HCT116 (cell line): ENCODE results near the gene TRDMT1. TPM values are rescaled to one million over a fixed set of nuclear protein-coding genes. Genes with fewer than 3 reads are reported as not detected.

Source experiments
- ATAC-seq: fragments of 200-7000 bp; cut with Tn5 transposase; 2 replicates; pipeline ENCODE4 v1.9.1; 2020; ENCODE audit warnings: mild to moderate bottlenecking, moderate library complexity
- BruUV-seq: library from RNA; stranded (reverse); fragments of 400-500 nt; replicated peaks from 2 replicates; lab custom pipeline; 2021; lab: Mats Ljungman, UMichigan
- CTCF ChIA-PET: fragments of 300-600 bp; sonication (Branson Sonifier 250); formaldehyde crosslinking; loops from one replicate; lab custom pipeline; 2021; ENCODE audit warnings: antibody characterized with exemption; lab: Charles Lee
- POLR2A ChIA-PET: fragments of 300-600, 350-600 bp; sonication (Branson Sonifier 250); formaldehyde crosslinking; loops from one replicate; lab custom pipeline; 2021; ENCODE audit warnings: antibody characterized with exemption; lab: Charles Lee
- RAD21 ChIA-PET, 2 experiments: fragments of 300-600 bp; sonication (Branson Sonifier 250); formaldehyde crosslinking; loops; one replicate each; lab custom pipeline; 2023; ENCODE audit warnings: low total read pairs in 2 of 2; ENCODE audit not compliant: uncharacterized antibody in 2 of 2, unreplicated experiment in 2 of 2, low non-redundant PET in 1 of 2; lab: Charles Lee
- DNase-seq: peaks from one replicate; pipeline ENCODE4 v3.0.0-alpha.2; 2010; ENCODE audit warnings: low read depth, low spot score
- H2AFZ ChIP-seq: fragments of 200-600 bp; shearing (Covaris generic), sonication (generic); 2 replicates; pipeline ENCODE4 v1.6.1; 2017; ENCODE audit warnings: low read depth, mixed run types, mixed read lengths, antibody characterized with exemption, low read length; ENCODE audit not compliant: poor library complexity, severe bottlenecking
- H3K27ac ChIP-seq: 2 replicates; pipeline ENCODE4 v1.5.1; 2012; ENCODE audit warnings: low read depth, low read length
- H3K27me3 ChIP-seq: fragments of 200-600 bp; sonication (generic); 2 replicates; pipeline ENCODE4 v1.6.1; 2016; ENCODE audit warnings: mixed run types, low read length, mixed read lengths; ENCODE audit not compliant: insufficient read depth
- H3K36me3 ChIP-seq, 2 experiments: fragments of 200-500 bp in 1 of 2; fragments of 200-600 bp in 1 of 2; sonication (Bioruptor generic) in 1 of 2; sonication (generic) in 1 of 2; 2 replicates each; pipeline versions ENCODE4 v1.5.1 to v1.6.1; 2014 to 2016; ENCODE audit warnings: low read length in 2 of 2, inconsistent platforms in 1 of 2, mixed read lengths in 1 of 2, mixed run types in 1 of 2; ENCODE audit not compliant: insufficient read depth in 2 of 2, control insufficient read depth in 1 of 2
- H3K4me1 ChIP-seq, 2 experiments: fragments of 200-600 bp in 1 of 2; sonication (generic) in 1 of 2; 2 replicates each; pipeline versions ENCODE4 v1.5.1 to v1.6.1; 2012 to 2017; ENCODE audit warnings: low read length in 2 of 2, inconsistent platforms in 1 of 2, mild to moderate bottlenecking in 1 of 2, mixed read lengths in 1 of 2, mixed run types in 1 of 2, moderate library complexity in 1 of 2; ENCODE audit not compliant: insufficient read depth in 2 of 2, control insufficient read depth in 1 of 2
- H3K4me2 ChIP-seq: fragments of 200-600 bp; sonication (generic); 2 replicates; pipeline ENCODE4 v1.6.1; 2017; ENCODE audit warnings: mixed run types, low read length, mixed read lengths
- H3K4me3 ChIP-seq, 2 experiments: fragments of 200-600 bp in 1 of 2; sonication (generic) in 1 of 2; replicated peaks in 1 of 2; 2 replicates each; pipeline ENCODE4 v1.5.1; 2011 to 2016; ENCODE audit warnings: low read length in 2 of 2, control low read depth in 1 of 2, low read depth in 1 of 2, mild to moderate bottlenecking in 1 of 2, mixed read lengths in 1 of 2, mixed run types in 1 of 2
- H3K79me2 ChIP-seq: fragments of 200-600 bp; sonication (generic); 2 replicates; pipeline ENCODE4 v1.6.1; 2017; ENCODE audit warnings: mild to moderate bottlenecking, mixed run types, low read length, moderate library complexity, mixed read lengths; ENCODE audit not compliant: insufficient read depth
- H3K9ac ChIP-seq: fragments of 200-600 bp; sonication (generic); 2 replicates; pipeline ENCODE4 v1.6.1; 2016; ENCODE audit warnings: low read length, mixed read lengths
- H3K9me2 ChIP-seq: fragments of 200-600 bp; sonication (generic), shearing (Covaris generic); 2 replicates; pipeline ENCODE4 v1.6.1; 2017; ENCODE audit warnings: mixed run types, mild to moderate bottlenecking, moderate library complexity; ENCODE audit not compliant: insufficient read depth
- H3K9me3 ChIP-seq, 2 experiments: fragments of 200-500 bp in 1 of 2; fragments of 200-600 bp in 1 of 2; sonication (Bioruptor generic) in 1 of 2; sonication (generic) in 1 of 2; 2 replicates each; pipeline ENCODE4 v1.6.1; 2014 to 2017; ENCODE audit warnings: low read length in 2 of 2, mixed read lengths in 2 of 2, inconsistent platforms in 1 of 2, low read depth in 1 of 2, mild to moderate bottlenecking in 1 of 2, mixed run types in 1 of 2, moderate library complexity in 1 of 2; ENCODE audit not compliant: control insufficient read depth in 1 of 2, insufficient read depth in 1 of 2
- H4K20me1 ChIP-seq: fragments of 200-600 bp; sonication (generic), shearing (Covaris generic); 2 replicates; pipeline ENCODE4 v1.6.1; 2017; ENCODE audit warnings: mixed run types, mild to moderate bottlenecking, moderate library complexity; ENCODE audit not compliant: insufficient read depth
- CBX3 ChIP-seq: IDR thresholded peaks from 2 replicates; pipeline ENCODE4 v1.6.1; 2012; ENCODE audit warnings: low read depth
- CEBPB ChIP-seq: IDR thresholded peaks from 2 replicates; pipeline ENCODE4 v1.6.1; 2012; ENCODE audit warnings: low read depth
- CTCF ChIP-seq, 3 experiments: fragments of 200-600 bp in 1 of 3; sonication (generic) in 1 of 3; IDR thresholded peaks in 2 of 3; conservative IDR thresholded peaks in 1 of 3; 2 replicates each; pipeline ENCODE4 v1.5.1; 2012 to 2017; ENCODE audit warnings: low read depth in 2 of 3, low read length in 2 of 3, antibody characterized with exemption in 1 of 3, borderline replicate concordance in 1 of 3, control low read depth in 1 of 3, mild to moderate bottlenecking in 1 of 3, mixed read lengths in 1 of 3, mixed run types in 1 of 3, moderate library complexity in 1 of 3; ENCODE audit not compliant: insufficient read depth in 1 of 3
- EGR1 ChIP-seq: IDR thresholded peaks from 2 replicates; pipeline ENCODE4 v1.6.1; 2012; ENCODE audit warnings: low read depth
- ELF1 ChIP-seq: IDR thresholded peaks from 2 replicates; pipeline ENCODE4 v1.6.1; 2012; ENCODE audit warnings: low read depth, borderline replicate concordance
- EZH2 ChIP-seq: fragments of 200-600 bp; sonication (generic); IDR thresholded peaks from 2 replicates; pipeline ENCODE4 v1.6.1; 2017; ENCODE audit warnings: antibody characterized with exemption, mixed run types
- EZH2phosphoT487 ChIP-seq: fragments of 200-600 bp; IDR thresholded peaks from 2 replicates; pipeline ENCODE4 v1.6.1; 2018; ENCODE audit warnings: antibody characterized with exemption, borderline replicate concordance
- JUND ChIP-seq: IDR thresholded peaks from 2 replicates; pipeline ENCODE4 v1.6.1; 2012
- MAX ChIP-seq: IDR thresholded peaks from 2 replicates; pipeline ENCODE4 v1.6.1; 2012
- POLR2A ChIP-seq: IDR thresholded peaks from 2 replicates; pipeline ENCODE4 v1.7.0; 2011; ENCODE audit warnings: borderline replicate concordance; ENCODE audit not compliant: insufficient read depth, insufficient read length; ENCODE audit errors: extremely low read depth
- POLR2AphosphoS5 ChIP-seq: IDR thresholded peaks from 2 replicates; pipeline ENCODE4 v1.6.1; 2011; ENCODE audit warnings: mild to moderate bottlenecking, low read depth, low read length, moderate library complexity
- RAD21 ChIP-seq: IDR thresholded peaks from 2 replicates; pipeline ENCODE4 v1.6.1; 2012; ENCODE audit warnings: low read depth, mild to moderate bottlenecking
- SIN3A ChIP-seq: IDR thresholded peaks from 2 replicates; pipeline ENCODE4 v1.6.1; 2012; ENCODE audit warnings: low read depth
- SP1 ChIP-seq: IDR thresholded peaks from 2 replicates; pipeline ENCODE4 v1.6.1; 2012; ENCODE audit warnings: low read depth
- SRF ChIP-seq: IDR thresholded peaks from 2 replicates; pipeline ENCODE4 v1.6.1; 2012; ENCODE audit warnings: low read depth
- TCF7L2 ChIP-seq: IDR thresholded peaks from 2 replicates; pipeline ENCODE4 v1.7.0; 2011; ENCODE audit warnings: borderline replicate concordance, inconsistent platforms; ENCODE audit not compliant: insufficient read depth, insufficient read length; ENCODE audit errors: extremely low read depth
- YY1 ChIP-seq: IDR thresholded peaks from 2 replicates; pipeline ENCODE4 v1.6.1; 2011; ENCODE audit warnings: low read length, low read depth, moderate library complexity, mild to moderate bottlenecking; ENCODE audit not compliant: insufficient replicate concordance; ENCODE audit errors: extremely low read depth
- ZFX ChIP-seq: fragments of 450-650 bp; IDR thresholded peaks from 2 replicates; pipeline ENCODE4 v1.6.1; 2017
- ZNF274 ChIP-seq: fragments of 200-500 bp; sonication (Bioruptor generic); IDR thresholded peaks from 2 replicates; pipeline ENCODE4 v1.6.1; 2014; ENCODE audit warnings: mild to moderate bottlenecking, low read depth, low read length, inconsistent platforms
- intact Hi-C: fragments of 100-400 bp; cut with micrococcal nuclease; formaldehyde crosslinking; loops from 2 replicates; pipeline ENCODE4 v1.10.0; 2022
- total RNA-seq: library from RNA; stranded (reverse); gene quantifications from one replicate; pipeline ENCODE4 v1.2.1, GENCODE V29; 2021; ENCODE audit not compliant: unreplicated experiment
- TF ChIP-seq, protein P1 (sequence below): IDR thresholded peaks from 2 replicates; pipeline ENCODE4 v1.6.1; 2012
- TF ChIP-seq, protein P2 (sequence below): IDR thresholded peaks from 2 replicates; pipeline ENCODE4 v1.6.1; 2011; ENCODE audit warnings: mild to moderate bottlenecking, low read length, moderate library complexity; ENCODE audit not compliant: insufficient replicate concordance; ENCODE audit errors: extremely low read depth

The TRDMT1 gene
- total RNA-seq, 1 experiment from 2014 or later = 8.6 TPM

- DNase-seq = peak; percentile 89
- H3K79me2 ChIP-seq = no peaks in the 10 kb centered on the region
- H3K27me3 ChIP-seq = peaks cover 30% of the 10 kb centered on the region
- peak overlapping the region; percentile 59 for H3K27ac ChIP-seq
- POLR2A ChIA-PET = interaction anchor here (1.2 to 5.0 kb wide), 2 partner anchors 9 to 338 kb away, joined by 3 to 25 read pairs; no protein-coding TSS in a partner anchor
- peak overlapping the region; percentile 99 for H3K4me2 ChIP-seq
- peak overlapping the region; percentile 55 to 71 for H3K4me3 ChIP-seq
- BruUV-seq = TSS peak; percentile 62
- no peaks in the 10 kb centered on the region for H3K36me3 ChIP-seq
- H4K20me1 ChIP-seq = no peaks in the 10 kb centered on the region
- CTCF ChIA-PET = interaction anchor here (0.7 to 2.2 kb wide), 12 partner anchors 13 to 402 kb away, joined by 3 to 12 read pairs (median 4); partner anchors contain the start of gene TRDMT1
- intact Hi-C loops = loop anchor here (1.0 to 10.0 kb wide), 3 partner anchors 29 to 339 kb away; partner anchors contain the start of gene TRDMT1
- peak; percentile 74 for ATAC-seq
- peak overlapping the region; percentile 62 for H3K9ac ChIP-seq
- peak overlapping the region; percentile 93 for H2AFZ ChIP-seq
- H3K9me3 ChIP-seq = no peaks in the 10 kb centered on the region
- RAD21 ChIA-PET = interaction anchor here in 1 of 2 experiments (1.0 kb wide), 1 partner anchor 14 kb away, joined by 3 read pairs; no protein-coding TSS in a partner anchor
- H3K9me2 ChIP-seq = no peaks in the 10 kb centered on the region
- peaks cover 32 to 37% of the 10 kb centered on the region in 2 experiments for H3K4me1 ChIP-seq
- peak; percentile 66 for TF ChIP-seq TCF7L2
- TF ChIP-seq JUND = no peak
- no peak for TF ChIP-seq ZFX
- no peak for TF ChIP-seq ZNF274
- TF ChIP-seq RAD21 = no peak
- TF ChIP-seq SRF = 0 out of 2 replicates have a peak, but pooled peaks have one; percentile 23
- TF ChIP-seq, protein P1, sequence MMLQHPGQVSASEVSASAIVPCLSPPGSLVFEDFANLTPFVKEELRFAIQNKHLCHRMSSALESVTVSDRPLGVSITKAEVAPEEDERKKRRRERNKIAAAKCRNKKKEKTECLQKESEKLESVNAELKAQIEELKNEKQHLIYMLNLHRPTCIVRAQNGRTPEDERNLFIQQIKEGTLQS = no peak
- no peak for TF ChIP-seq YY1
- no peak for TF ChIP-seq CBX3
- no peak for TF ChIP-seq ELF1
- TF ChIP-seq, protein P2, sequence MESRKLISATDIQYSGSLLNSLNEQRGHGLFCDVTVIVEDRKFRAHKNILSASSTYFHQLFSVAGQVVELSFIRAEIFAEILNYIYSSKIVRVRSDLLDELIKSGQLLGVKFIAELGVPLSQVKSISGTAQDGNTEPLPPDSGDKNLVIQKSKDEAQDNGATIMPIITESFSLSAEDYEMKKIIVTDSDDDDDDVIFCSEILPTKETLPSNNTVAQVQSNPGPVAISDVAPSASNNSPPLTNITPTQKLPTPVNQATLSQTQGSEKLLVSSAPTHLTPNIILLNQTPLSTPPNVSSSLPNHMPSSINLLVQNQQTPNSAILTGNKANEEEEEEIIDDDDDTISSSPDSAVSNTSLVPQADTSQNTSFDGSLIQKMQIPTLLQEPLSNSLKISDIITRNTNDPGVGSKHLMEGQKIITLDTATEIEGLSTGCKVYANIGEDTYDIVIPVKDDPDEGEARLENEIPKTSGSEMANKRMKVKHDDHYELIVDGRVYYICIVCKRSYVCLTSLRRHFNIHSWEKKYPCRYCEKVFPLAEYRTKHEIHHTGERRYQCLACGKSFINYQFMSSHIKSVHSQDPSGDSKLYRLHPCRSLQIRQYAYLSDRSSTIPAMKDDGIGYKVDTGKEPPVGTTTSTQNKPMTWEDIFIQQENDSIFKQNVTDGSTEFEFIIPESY = no peak
- no peak for TF ChIP-seq EGR1
- no peak for TF ChIP-seq EZH2
- TF ChIP-seq CEBPB = no peak
- no peak for TF ChIP-seq POLR2A
- peak; percentile 35; the same call in 1 of the 2 replicates for TF ChIP-seq SP1
- TF ChIP-seq SIN3A = no peak; the same call in none of the 2 replicates
- no peak for TF ChIP-seq CTCF (IDR thresholded peaks at IDR 0.05 in 2 of 3, conservative IDR thresholded peaks at IDR 0.05 in 1 of 3; ENCODE audit: borderline replicate concordance in 1 of 3, insufficient read depth in 1 of 3, low read depth in 2 of 3, low read length in 2 of 3)
- TF ChIP-seq POLR2AphosphoS5 = peak; percentile 78
- TF ChIP-seq MAX = peak; percentile 42; the same call in 1 of the 2 replicates
- TF ChIP-seq EZH2phosphoT487 = no peak
Observed at GRCh38 chr10:17229967-17230682, 28.7 kb upstream of the TRDMT1 start.
